NCI-H510A (cell line): ENCODE results near the gene TASP1.
"Not testable (repeated sequence)": the region's sequence is repeated elsewhere in the genome, so short reads cannot be mapped to it uniquely, and the experiment has no call there.

Source experiments
- DNase-seq: peaks from one replicate; lab custom pipeline; 2025; lab: John Stamatoyannopoulos, UW

Gene TASP1

GRCh38 chr20:13493143-13493542 is 145.6 kb downstream of the TASP1 start:
- no peak for DNase-seq

- DNase-seq, result no peak
These were observed 146.7 kb downstream of the TASP1 start for GRCh38 chr20:13492001-13492481.

DNA sequence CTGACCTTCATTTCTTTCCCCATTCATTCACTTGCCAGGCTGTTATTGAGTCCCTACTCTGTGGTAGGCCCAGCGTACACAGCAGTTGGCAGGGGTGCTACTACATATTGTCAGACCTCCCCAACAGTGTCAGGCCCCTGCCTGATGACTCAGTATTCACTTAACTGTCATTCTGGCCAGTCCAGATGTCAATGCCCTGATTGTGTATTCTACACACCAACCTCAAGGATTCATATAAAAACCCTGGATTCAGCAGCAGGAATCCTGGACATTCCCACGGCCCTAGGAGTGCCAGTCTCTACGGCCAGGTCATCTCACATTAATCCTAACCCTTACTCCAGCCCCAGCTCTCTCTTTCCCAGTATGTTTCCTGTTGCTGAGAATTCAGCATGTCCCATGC is 151.5 kb downstream of the TASP1 start:
- DNase-seq, result no peak

DNA sequence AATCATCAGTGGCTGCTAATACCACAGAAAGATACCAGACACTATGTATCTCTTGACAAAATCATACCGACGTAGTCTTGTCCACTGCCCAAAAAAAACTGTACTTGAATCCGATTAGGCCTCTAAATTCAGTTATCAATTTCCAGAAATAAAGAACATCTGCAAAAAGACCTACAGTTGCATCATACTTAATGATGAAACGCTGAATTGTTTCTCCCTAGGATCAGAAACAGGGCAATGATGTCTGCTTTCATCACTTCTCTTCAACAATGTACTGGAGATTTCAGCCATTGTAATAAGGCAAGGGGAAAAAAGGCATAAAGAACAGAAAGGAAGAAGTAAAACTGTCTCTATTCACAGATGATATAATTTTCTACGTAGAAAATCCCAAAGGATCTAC is 152.0 kb downstream of the TASP1 start:
- DNase-seq, result no peak

DNA sequence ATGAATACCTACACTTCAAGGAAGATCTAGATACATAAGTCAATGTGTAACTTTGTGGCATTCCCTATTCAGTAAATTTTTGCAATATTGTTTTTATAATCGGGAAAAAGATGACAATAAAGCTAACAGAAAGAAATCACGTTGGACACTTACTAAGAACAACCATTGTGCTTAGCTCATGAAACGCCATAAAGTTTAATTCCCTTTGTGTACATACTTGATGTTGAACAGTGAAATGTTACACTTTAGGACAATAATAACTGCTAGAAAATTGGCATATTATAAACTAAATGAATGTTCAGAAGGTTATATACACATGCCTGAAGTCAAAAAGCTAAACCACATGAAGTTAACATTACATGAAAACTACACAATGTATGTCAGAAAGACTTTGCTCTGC is 153.2 kb downstream of the TASP1 start:
- no peak for DNase-seq

- DNase-seq, result not testable (repeated sequence)
These were observed 153.7 kb downstream of the TASP1 start for GRCh38 chr20:13485019-13485418.

DNA sequence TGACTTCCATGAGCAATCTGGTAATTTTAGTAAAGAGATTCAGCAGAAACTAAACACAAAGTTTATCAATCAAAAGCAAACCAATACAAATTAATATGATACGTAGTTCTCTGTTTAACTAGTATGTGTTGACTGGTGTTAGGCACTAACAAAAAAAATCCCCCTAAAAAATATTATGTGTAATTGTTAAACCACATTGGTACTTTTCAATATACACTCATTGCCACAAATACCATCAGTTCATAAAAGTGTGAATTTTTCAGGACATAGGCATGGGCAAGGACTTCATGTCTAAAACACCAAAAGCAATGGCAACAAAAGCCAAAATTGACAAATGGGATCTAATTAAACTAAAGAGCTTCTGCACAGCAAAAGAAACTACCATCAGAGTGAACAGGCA is 155.3 kb downstream of the TASP1 start:
- DNase-seq, result not testable (repeated sequence)

DNA sequence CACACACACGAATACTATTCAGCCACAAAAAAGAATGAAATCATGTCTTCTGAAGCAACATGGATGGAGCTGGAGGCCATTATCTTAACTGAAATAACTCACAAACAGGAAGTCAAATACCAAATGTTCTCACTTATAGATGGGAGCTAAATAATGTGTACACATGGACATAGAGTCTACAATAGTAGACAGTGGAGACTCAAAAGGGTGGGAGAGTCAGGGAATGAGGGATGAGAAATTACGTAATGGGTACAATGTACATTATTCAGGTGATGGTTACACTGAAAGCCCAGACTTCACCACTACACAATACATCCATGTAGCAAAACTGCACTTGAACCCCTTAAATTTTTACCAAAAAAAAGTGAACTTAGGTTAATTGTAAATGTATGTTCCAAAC is 160.4 kb downstream of the TASP1 start:
- no peak for DNase-seq

GRCh38 chr20:13474467-13474866 is 164.3 kb downstream of the TASP1 start:
- no peak for DNase-seq

- no peak for DNase-seq
These were observed 169.5 kb downstream of the TASP1 start for GRCh38 chr20:13469262-13469661.

DNA sequence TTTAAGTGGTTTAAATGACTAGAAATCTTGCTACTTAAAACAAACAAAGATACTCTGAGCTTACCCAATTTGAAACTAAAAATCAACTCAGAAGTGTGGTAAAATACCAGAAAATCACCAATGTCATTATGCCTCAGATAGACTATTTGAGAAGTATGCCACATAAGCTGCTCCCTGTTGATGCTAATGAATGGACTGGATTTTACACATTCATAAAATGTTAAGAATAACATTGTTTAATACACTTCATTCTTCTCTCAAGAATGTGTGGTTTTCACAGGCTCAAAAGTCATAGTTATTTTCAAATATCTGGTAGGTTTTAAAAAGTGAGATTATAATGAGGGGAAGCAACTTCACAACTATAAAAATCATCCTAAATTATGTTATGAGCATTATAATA is 170.6 kb downstream of the TASP1 start:
- DNase-seq, result no peak

GRCh38 chr20:13464702-13465101 is 174.0 kb downstream of the TASP1 start:
- no peak for DNase-seq

GRCh38 chr20:13461849-13462458 is 176.8 kb downstream of the TASP1 start:
- no peak for DNase-seq

- DNase-seq, result no peak
These were observed 179.8 kb downstream of the TASP1 start for GRCh38 chr20:13458860-13459451.

DNA sequence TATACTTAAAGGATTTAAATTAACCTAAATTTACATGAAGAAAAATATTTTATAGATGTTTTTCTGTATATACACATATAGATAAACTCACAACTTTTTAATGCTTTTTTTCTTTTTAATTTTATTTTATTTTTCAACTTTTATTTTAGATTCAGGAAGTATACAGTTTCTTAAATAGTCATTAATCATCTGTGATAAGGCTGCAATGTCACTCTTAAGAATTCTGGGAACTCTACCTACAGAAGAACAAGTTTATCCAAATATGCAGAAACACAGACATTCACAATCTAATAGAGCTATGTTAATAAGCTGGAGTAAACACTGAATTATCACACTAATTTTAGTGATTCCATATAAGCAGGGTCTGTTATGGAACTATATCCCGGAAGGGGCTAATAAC is 181.2 kb downstream of the TASP1 start:
- DNase-seq, result no peak

DNA sequence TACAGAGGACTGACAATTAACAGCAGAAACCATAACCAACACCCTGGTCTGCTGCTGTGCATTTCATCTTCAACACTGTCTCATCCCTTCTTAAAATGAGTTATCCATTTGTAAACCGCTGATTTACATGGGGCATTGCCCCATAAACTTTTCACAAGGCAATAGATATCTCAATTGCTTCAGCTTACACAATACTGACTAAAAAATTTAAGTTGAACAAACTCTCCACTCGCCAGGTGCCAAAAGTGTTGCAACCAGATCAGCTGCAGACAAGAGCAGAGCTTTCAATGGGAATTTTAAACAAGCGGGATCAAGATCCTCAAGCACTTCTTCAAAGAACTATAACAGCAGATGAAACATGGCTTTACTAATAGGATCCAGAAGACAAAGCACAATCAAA is 183.0 kb downstream of the TASP1 start:
- no peak for DNase-seq

DNA sequence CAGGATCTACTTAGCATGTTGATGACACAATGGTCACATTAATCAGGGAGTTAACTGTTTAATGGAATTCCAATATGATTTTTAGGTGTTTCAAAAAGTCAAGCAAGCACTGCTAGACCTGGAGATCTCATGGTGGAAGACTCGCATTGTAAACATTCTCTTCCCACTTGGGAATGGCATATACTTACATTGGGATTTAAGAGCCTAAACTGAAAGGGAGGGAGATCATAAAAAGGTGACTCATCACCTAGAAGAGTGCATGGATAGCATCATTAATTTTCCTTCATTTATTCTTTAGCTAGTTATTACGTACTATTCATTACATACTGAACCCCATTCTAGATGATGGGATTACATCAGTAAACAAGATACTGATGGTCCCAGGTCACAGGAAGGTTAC is 185.4 kb downstream of the TASP1 start:
- DNase-seq, result no peak

DNA sequence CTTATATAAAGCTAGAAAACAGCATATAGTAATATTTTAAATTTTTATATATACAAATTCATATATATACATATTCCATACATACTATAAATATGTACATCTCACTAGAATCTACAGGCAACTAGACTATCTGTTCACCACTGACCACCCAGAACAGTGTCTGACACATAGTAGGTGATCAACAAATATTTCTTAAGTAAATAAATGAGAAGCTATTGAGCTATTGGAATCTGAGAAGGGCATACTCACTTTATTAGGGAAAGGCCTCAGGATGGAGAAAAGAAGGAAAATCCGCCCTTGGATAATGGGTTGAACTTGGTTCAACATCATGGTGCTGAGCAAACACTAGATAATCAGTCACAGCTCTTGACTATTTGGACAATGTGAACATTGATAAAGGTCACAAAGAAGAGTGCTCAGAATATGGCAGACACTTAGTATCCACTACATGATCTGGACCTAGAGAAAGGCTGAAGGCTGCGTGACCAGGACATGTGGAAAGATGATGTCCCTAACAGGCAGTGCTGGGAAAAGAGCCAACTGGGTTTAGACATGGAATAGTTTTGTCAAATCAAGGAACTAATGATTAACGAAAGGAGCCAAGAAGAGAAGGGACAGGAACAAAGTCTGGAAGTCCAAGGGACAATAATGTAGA is 186.1 kb downstream of the TASP1 start:
- no peak for DNase-seq

DNA sequence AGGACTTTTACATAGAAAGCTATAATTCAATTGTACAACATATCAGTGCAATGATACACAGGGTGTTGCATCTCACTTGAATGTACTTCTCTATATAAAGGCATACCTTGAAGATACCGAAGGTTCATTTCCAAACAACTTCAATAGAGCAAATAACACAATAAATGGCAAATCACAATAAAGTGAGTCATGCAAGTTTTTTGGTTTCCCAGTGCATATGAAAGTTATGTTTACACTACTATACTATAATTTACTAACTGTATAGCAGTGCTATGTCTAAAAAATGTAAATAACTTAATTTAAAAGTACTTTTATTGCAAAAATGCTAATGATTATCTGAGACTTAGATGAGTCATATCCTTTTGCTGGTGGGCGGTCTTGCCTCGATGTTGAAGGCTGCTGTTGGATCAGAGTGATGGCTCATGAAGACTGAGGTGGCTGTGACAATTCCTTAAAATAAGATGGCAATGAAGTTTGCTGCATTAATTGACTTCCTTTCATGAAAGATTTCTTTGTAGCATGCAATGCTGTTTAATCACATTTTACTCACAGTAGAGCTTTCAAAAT is 188.8 kb downstream of the TASP1 start:
- DNase-seq, result no peak

DNA sequence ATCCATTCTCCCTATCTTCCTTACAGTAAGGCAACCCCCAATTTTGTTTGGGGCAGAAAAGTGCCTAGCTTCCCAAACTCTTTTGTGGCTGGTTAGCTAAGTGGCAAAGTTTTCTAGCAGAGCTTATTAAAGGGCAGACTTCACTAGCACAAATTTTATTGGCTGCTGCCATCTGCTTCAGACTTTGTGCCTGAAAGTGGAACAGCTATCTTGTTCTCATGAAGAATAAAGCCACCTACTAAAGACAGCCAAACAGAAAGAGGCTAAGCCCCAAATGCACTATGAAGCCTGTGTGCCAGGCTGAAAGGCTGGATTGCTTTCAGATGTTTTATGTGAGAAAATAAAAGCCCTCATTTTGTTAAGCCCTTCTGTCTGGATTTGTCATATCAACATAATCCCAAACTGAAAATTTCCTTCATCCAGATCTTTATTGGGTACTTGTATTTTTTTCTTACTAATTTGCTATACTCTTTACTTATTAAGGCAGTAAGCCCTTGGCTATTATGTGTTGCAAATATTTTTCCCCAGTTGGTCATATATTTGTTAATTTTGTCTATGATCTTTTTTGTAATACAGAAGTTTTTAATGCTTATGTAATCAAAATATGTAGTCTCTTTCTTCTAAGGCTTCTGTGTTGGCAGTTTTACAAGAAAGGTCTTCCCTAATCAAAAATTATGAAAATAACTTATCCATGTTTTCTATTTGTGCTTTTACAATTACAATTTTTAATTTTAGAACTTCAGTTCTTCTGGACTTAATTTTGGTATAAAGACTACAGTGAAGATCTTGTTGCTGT is 191.1 kb downstream of the TASP1 start:
- DNase-seq, result no peak

GRCh38 chr20:13443690-13444089 is 195.0 kb downstream of the TASP1 start:
- DNase-seq, result no peak

DNA sequence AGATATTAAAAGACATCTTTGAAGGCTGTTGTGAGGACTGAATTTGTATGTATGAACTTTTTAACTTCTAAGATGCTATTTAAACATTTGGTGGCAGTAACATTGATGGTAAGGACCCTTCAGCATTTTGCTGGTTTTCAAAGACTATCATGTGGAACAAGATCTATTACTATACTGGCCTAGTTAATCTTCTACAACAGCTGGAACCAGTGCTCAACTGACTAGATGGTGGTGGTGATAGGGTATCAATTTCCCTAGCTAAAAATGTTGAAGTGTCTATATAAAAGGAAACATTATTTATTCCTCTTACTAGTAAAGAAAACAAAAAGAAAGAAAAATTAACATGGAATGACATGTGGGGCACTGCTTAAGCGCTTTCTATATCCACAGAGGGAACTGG is 195.7 kb downstream of the TASP1 start:
- no peak for DNase-seq
